ENCODE data around the gene RBPJ. TPM values are rescaled to one million over a fixed set of nuclear protein-coding genes. Genes with fewer than 3 reads are reported as not detected.
A peak's percentile ranks its signal among the peaks of the same experiment; 100 is the strongest.

The RBPJ gene
- polyA plus RNA-seq (2013, experiment 1 of 2; ENCODE audit: insufficient read length) = 40.5 TPM
- polyA plus RNA-seq (2013, experiment 2 of 2; ENCODE audit: insufficient read length) = 38.8 TPM

GRCh38 chr4:26320538-26321372 lies at the start of gene RBPJ:
Gene RBPJ (plus strand): TSS chr4:26321014. CDS start chr4:26321029, 15 bp downstream.
- DNase-seq = peak; percentile 99

DNA sequence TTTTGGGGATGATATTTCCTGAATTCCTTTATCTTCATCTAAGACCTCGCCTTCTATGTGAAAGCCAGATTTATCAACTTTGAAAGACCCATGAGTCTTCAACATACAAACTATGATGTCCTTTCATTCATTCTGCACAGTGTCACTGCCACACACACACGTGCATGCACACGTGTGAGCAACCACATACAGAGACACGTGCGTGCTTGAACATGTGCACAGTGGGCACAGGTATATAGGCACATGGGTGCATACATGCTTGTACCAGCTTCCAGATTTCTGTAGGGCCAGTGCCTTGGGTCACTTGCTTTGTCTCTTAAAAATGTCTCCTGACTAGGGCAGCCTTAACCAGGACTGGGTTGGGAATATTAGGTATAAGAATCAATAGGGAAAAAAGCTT lies 49.1 kb upstream of the RBPJ start:
- no peak for DNase-seq

DNA sequence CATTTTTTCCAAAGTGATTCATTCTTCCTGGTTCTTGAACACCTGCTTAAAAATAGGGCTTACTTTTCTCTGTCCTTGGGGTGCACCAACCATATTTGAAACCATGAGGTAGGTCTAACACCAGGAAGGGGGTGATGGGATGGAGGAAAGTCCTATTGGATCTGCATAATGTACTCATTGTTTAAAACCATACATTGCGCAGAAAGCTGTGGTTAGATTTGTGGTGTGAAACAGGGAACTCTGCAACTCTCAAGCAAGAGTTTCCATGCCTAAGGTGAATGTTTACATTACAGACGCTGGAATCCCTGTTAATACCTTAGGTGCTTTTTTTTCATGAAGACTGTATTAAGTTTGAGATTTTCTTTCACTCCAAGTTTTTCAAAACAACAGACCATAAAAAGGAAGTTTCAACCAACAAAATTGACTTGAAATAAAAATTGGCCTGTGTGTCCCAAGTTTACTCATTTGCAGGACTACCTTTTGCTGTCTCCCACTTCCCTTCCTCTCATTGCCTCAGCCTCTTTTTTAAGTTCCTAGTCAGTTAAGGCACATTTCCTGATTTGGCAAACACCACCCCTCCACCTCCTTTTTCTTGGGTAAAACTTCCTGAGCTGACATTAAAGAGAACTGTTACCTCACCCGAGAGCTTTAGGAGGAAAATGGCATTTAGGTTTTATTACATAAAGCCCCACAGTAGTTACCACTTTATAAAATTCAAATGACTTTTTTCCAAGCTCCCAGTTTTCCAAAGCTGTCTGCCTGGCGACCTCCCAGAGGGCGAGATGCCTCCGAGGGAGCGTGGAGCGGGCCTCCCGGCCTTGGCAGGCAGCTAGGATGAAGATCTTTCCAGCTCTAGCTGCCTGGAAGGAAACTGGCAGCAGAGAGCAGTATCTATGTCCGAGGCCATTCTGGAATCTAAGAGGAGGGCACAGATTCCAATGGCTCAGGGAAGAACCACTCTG lies 47.9 kb upstream of the RBPJ start:
- DNase-seq = no peak

GRCh38 chr4:26273616-26273980 lies 47.2 kb upstream of the RBPJ start:
- DNase-seq = no peak

GRCh38 chr4:26275281-26275680 lies 45.5 kb upstream of the RBPJ start:
- no peak for DNase-seq

DNA sequence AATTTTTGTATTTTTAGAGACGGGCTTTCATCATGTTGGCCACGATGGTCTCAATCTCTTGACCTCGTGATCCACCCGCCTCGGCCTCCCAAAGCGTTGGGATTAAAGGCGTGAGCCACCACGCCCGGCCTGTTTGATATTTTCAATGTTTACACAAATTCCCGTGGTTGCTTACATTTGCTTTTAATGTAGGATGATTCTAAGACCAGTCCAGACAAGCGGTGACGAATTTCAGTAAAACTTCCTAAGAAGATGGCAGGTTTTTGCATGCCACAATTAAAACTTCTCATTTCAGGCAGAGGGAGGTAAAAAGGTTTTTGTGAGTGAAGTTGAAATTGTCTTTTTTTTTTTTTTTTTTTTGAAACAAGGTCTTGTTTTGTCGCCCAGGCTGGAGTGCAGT lies 41.4 kb upstream of the RBPJ start:
- DNase-seq = no peak

DNA sequence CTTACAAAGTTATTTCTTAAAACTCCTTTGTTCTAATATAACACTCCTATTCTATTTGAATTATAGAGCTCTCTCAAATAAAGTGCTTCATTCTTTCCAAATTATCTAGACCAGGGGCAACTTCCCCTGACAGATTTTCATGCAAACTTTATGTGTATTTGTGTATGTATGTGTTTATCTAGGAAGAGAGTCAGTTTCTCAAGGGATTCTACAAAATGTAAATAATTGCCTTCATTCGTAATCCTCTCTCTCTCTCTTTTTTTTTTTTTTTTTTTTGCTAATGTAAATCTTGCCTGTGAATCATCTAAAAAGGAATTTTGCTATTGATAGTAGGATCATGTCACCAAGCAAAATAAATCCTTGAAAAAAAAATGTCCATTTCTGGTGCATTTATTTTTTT lies 38.9 kb upstream of the RBPJ start:
- peak; percentile 24 for DNase-seq

GRCh38 chr4:26284536-26284935 lies 36.3 kb upstream of the RBPJ start:
- DNase-seq = no peak

- no peak for DNase-seq
Observed at GRCh38 chr4:26285272-26285671, 35.5 kb upstream of the RBPJ start.

GRCh38 chr4:26287756-26288155 lies 33.1 kb upstream of the RBPJ start:
- DNase-seq = no peak

DNA sequence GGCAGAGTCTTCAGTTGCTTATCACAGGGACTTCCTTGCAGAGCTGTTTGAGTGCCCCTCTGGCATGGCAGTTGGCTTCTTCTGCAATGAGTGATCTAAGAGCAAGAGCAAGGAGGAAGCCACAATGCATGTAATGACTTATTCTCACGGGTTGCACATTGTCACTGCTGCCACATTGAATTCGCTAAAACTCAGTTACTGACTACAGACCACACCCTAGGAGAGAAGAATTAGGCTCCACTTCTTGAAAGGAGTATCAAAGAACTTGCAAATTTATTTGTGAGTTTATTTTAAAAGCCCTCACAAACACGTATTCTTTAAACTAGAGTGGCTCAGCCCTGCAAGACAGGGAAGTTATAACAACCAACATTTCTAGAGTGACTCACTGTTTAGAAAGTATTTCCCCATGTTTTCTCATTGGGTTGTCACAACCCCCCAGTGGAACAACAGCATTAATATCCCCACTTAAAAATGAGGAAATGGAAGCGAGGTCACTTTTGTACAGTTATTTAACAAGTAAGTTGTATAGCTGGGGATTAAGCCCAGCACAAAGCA lies 32.4 kb upstream of the RBPJ start:
- DNase-seq = peak; percentile 57

- no peak for DNase-seq
Observed at GRCh38 chr4:26289401-26289800, 31.4 kb upstream of the RBPJ start.

DNA sequence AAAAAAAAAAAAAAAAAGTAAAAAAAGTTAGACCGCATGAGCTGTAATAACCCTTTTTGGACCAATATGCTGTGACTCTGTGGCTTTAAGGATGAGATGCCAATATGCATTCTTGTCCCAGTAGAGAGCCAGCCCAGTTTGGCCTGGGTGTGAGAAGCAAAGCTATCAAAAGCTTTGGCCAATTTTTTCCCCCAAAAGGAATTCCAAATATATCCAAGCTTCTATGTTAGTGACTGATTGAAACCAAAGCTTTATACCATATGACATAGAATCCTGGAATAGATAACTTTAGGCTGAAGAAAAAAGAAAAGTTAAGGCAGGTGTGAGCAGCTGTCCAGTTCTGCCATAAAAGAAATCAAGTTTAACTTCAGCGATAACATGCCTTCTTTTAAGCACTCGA lies 30.5 kb upstream of the RBPJ start:
- DNase-seq = no peak

- DNase-seq = peak; percentile 30
Observed at GRCh38 chr4:26294904-26295303, 25.9 kb upstream of the RBPJ start.

- DNase-seq = no peak
Observed at GRCh38 chr4:26296021-26296420, 24.8 kb upstream of the RBPJ start.

GRCh38 chr4:26296514-26296913 lies 24.3 kb upstream of the RBPJ start:
- no peak for DNase-seq

DNA sequence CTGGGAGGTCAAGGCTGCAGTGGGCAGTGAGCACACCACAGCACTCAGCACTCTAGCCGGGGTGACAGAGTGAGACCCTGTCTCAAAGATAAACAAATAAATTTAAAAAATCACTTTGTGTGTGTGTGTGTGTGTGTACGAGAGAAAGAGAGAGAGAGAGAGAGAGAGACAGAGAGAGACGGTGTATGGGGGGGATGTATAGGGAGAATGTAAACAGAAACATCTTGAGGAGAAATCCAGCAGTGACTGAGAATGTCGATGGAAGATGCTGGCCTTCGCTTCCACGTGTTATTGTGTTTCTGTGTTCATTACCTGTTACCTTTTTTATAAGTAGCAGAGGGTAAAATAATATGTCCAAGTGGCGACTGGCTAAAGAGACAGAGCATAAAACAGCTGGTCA lies 23.6 kb upstream of the RBPJ start:
- no peak for DNase-seq

DNA sequence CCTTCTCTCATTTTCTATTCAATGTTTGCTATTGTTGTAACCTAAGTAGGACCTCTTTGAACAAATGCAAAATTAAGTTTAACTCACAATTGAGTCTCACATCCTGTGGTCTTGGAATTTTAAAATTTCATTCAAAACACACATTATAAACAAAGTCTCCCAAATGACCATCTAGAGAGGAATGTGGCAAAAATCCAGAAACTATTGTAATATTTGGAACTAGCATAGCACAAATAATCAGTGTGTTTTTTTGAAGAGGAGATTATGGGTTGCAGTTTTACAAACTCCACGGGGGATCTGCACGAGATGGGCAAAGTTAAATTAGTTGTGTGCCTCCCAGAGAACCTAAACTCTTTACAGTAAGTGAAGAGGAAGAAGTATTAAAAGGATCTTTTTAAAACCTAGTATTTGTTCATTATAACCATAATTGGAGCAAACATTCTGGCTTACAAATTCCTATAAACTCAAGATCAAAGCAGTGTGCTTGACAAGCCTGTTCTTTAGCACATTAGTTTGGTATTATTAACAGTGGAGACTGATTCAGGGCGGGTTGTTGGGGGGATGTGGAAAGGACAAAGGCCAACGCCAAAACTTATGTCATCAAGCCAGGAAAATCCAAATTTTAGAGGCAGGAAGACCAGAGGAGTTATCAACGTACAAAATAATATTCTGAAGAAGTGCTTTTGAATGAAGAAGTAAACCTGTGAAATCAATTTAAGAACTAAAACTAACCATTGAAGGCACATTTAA lies 22.4 kb upstream of the RBPJ start:
- peak; percentile 65 for DNase-seq

GRCh38 chr4:26299254-26299882 lies 21.4 kb upstream of the RBPJ start:
- DNase-seq = no peak

GRCh38 chr4:26300314-26301307 lies 20.2 kb upstream of the RBPJ start:
- peak; percentile 28 for DNase-seq

All from fibroblast of skin of abdomen (primary cell).